Muscle of arm (tissue), 12 donors: ENCODE measurements around the gene CLCN3. TPM values are rescaled to one million over a fixed set of nuclear protein-coding genes. Genes with fewer than 3 reads are reported as not detected.
"Not testable (repeated sequence)": the region's sequence is repeated elsewhere in the genome, so short reads cannot be mapped to it uniquely, and the experiment has no call there.

Experiments
- DNase-seq: peaks from one replicate; pipeline ENCODE4 v3.0.0-alpha.2; 2013
- polyA plus RNA-seq, 12 donors: library from polyadenylated mRNA; unstranded; fragments of 120-200 nt; gene quantifications; one replicate each; pipeline ENCODE4 v1.2.1, GENCODE V29; 2013; ENCODE audit not compliant: insufficient read length in 12 of 12

The CLCN3 gene
- polyA plus RNA-seq, 12 donors = 25.5 to 58.3 (median 38.6) TPM; not detected in 1

DNA sequence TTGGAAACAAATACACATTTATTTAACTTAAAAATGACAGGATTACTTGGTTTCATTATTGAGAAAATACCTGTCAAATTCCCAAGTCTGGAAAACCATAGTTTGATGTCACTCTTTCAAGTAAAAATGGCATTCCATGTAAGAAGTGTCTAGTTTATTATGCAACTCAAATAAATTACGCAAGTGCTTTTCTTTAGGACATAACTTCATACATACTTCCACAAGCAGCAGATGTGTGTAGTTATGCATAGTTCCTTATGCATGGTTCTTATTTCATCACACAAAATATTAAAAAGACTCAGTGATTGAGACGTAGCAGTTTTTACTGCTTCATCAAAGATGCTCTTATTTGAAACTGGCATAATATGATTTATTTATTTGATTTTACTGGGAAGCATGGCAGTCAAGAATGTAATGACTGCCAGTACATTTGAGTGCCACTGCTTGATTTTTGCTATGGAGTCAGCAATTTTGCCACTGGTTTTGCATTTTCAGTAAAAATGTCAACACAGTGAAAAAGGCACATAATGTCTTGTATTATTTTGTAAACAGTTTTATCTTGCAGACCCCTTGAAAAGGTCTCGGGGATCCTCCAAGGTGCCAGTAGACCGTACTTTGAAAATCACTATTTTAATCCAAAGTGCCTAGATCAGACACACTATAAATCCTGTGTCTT, 62.1 kb downstream of the CLCN3 start:
- DNase-seq = no peak

DNA sequence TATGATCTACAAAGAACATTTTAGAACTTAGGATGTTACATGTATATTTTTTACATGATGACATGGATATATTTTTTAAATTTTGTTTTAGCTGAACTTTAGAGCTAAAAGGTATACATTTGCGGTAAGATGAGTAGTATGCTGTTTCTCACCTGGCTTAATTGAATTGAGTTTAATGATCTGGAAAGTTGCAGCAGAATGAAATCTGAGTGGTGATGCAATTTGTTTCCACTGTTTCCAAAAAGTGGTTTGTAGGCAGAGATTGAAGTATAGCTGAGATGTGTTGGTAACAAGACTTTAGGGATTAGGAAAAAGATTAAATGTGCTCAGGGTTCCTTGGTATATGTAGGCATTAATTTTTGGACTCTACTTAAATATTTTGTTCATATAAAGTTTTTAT, 69.3 kb downstream of the CLCN3 start:
- no peak for DNase-seq

DNA sequence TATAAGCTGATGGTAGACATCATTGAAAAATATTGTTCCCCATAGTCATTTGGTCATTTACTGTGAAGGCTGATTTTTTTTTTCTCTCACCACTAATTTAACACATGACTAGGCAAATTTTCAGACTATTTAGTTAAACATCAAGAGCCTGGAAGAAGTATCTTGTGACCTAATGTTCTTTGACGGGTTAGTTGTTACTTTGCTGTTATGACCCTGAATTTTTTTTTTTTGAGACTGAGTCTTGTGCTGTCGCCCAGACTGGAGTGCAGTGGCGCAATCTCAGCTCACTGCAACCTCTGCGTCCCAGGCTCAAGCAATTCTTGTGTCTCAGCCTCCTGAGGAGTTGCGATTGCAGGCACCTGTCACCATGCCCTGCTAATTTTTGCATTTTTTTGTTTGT, 70.4 kb downstream of the CLCN3 start:
- no peak for DNase-seq

DNA sequence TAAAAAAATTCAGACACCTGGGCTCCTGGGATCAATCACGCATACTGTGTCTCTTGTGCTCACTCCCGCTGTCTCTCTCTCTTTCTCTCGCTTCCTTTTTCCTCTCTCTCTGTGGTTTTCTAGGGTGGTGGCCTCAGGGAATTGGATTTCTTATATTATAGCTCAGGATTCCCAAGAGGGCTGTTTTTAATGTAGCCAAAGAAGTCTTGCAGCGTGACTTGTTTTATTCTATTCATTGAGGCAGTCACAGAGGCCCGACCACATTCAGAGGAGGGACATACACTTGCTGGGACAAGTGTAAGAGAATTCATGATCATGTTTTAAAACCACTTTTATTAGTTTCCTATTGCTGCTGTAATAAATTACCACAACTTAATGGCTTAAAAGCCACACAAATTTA, 78.0 kb downstream of the CLCN3 start:
- no peak for DNase-seq

DNA sequence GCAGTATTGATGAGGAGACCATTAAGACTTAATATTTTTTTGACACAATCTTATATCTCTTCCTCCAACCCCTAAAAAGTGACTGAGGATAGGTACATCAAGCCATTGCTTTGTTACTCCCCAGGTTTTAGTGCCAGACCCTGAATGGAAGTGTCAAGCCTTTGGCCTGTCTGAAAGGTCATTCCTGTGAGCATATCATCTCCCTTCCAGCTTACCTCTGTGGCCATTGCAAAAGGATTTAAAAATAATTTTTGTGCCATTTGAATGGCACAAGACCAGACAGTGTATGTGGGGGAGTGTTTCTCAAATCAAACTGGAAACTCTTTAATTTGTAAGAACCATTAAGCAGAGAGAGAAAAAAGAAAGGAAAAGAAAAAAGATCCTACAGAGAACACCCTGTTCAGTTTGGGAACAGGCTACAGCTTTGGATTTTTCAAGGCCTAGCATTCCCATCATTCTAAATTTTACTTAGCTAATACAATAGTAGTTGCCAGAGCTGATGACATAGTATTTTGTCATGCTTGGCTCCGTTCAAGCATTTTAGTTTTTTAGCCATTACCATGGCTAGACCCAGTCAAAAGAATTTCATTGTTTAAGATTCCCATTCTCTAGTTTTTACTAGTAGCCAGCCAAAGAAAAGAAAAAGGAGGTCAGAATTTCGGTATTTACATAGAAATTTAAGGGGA, 87.7 kb downstream of the CLCN3 start:
- peak; percentile 3 for DNase-seq

DNA sequence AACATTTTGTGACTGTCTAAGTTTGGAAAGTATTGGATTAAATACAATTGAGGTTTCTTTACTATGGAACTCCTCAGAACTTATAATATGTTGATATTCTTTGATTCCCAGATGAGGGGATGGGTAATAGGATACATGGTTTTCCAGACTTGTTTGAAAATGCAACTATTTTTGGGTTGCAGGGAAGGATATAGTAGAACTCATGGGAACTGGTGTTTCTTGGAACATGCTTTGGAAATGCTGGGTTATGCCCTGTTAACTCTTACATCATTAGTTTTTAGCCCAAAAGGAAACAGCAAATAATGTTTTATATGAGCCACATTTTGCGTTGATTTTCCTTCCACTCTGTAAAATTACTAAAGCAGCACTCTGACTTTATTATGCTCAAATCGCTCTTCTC, 95.4 kb downstream of the CLCN3 start:
- peak; percentile 16 for DNase-seq

DNA sequence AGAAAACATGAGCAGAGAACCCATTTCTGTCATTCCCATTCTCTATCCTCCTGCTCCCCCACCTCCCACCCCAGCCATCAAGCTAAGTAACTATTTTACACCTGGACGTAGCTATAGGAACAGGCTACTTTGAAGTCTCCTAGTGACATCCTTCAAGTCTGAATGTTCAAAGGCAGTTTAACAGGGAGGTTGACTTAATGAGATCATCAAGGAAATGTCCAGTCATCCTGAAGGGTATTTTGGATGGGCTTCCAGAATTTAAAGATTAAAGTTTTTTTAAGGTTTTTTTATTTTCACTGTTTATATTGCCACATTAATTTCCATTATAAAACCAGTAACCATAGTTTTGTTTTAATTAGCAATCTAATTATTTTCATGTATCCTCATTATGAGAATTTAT, 96.3 kb downstream of the CLCN3 start:
- DNase-seq = no peak

DNA sequence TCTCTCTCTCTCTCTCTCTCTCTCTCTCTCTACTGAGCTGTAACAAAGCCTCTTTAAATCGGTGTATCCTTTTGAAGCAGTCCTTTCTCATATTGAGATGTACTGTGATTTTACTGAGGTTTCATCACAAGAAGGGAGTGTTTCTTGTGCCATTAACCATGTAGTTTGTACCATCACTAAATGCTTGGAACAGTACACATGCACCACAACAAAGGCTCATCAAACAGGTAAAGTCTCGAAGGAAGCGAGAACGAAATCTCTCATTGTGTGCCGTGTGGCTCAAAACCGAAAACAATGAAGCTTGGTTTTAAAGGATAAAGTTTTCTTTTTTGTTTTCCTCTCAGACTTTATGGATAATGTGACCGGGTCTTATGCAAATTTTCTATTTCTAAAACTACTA, 100.2 kb downstream of the CLCN3 start:
- no peak for DNase-seq

DNA sequence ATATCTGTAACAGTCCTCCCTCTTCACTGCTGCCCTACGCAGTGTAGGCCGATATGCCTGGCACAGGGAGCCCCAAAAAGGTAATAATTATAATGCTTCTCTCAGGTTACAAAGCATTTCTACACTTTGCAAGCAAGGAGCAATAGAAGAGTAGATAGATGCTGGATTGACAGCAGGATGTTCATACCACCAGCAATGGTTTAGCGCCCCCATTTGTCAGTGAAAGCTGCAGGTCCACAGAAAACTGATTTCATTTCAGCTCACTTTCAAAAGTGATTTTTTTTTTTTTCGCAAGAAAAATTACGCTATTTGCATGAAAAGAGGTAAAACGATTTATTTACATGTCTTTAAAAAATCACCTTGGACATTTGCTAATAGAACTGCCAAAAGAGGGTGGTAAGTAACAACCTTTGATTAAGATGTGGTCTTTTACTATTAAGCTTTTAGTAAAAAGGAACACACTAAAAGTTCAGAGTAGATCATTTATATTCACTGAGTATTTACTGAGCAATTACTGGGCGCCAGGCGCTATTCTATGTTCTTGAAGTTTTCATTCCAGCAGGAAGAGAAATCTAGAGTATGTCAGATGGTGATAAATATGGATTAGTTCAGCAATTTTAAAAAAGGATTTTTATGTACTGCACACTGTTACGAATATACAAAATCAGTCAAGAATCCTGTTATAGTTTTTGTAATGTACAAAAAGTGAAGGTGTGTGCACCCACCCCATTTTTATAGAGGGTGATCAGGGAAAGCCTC, 103.0 kb downstream of the CLCN3 start:
- no peak for DNase-seq

DNA sequence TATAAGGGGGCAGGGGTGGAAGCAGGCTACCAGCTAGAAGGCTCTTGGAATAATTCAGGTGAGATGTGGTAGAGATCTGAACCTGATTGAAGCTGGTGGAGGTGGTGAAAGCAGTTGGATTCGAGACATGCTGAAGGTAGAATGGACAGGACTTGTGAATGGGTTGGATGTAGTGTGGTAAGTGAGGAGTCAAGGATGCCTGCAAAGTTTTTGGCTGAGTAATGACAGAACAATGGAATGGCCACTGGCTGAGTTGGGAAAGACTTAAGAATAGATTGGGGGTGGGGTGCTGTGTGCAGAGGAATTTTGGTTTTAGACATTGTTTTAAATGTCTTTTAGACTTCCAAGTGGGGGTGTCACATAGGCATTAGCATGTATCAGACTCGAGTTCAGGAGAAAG, 103.9 kb downstream of the CLCN3 start:
- no peak for DNase-seq

DNA sequence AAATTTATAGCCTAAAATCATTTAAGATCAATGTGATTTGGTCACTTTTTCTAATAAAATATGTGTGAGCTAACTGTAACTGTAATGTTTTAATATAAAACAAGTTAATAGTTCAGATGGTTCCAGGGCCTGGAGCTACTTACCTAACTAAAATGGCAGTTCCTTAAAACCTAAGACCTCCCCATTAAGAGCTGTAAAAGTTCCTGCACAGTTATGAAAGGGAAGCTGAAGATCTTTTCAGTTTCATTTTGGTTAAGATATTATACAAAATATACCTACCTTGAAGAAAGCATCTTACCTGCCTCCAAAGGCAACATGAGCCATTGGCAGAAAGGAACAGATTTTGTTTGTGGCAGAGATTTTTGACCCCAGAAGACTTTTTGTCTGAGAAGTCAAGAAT, 107.2 kb downstream of the CLCN3 start:
- DNase-seq = no peak

DNA sequence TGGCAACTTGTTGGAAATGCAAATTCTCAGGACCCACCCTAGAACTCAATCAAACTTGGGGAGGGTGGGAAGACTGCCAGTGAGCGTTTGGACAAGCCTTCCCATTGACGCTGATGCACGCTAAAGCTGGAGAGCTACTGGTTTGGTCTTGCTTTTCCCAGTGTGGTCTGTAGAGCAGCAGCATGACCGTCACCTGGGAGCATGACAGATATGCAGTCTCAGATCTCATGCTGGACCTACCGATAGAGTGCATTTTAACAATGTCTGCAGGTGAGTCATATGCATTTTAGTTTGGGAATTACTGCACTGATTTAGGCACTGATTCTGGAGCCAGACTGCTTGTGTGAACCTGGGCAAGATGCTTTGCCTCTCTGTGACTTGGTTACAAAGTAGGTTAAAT, 110.2 kb downstream of the CLCN3 start:
- no peak for DNase-seq

DNA sequence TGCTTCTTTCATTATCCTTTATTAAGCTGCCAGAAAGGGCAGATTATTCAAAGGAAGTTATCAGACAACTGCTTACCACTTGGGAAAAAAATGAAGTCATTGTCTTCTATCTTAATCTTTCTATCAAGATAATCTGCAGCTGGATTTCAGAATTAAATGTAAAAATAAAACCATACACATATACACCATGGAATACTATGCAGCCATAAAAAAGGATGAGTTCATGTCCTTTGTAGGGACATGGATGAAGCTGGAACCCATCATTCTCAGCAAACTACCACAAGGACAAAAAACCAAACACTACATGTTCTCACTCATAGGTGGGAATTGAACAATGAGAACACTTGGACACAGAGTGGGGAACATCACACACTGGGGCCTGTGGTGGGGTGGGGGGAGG, 118.2 kb downstream of the CLCN3 start:
- DNase-seq = not testable (repeated sequence)

DNA sequence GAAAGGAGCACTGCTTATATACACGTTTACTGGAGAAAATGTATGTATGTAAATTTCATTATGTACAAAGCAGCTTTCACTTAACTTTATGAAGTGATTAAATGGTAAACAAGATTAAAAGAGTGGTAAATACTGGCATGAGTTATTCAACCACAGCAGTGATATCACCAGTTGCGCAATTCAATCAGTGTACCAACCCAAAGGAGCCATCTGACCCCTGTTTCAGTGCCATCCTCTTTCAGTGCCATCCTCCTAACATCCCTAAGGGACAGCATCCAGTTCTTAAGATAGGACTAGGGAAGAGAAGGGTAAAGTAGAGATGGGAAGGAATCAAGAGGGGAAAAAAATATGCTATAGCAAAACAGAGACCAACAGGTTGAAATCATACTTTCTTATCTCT, 121.2 kb downstream of the CLCN3 start:
- no peak for DNase-seq

DNA sequence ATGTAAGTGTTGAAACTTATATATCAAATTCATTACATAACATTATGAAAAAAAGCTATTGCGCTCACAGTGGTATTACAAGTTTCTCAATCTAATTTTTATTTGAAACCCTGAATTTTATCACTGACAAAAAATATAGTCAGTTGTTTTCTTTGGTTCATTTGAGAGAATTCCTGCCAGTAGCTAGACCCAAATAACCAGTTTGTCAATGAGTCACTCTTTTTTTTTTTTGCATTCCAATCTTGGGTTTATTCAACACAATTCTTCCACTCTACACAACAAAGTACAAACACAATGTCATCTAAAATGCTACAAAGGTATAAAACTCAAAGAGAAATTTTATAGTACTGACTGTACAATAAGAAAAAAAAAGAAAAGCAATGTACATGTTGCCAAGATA, 124.2 kb downstream of the CLCN3 start:
- DNase-seq = no peak

DNA sequence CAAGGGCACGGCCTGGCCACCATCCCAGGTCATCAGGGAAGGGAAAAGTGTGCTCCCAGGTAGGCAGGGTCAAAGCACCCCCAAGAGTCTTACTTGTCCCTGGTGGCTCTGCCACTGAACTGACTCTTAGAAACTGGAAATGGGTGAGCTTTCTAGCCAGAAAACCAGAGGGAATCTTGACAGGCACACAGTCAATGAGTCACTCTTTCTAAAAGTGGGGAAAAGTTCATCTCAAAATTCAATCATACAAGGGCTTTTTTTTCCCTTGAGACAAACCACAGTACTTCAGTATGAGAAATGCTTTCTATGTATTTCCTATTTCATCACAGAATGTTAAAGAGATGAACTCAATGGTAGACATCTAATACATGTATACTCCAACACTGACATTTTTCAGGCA, 124.9 kb downstream of the CLCN3 start:
- DNase-seq = no peak

DNA sequence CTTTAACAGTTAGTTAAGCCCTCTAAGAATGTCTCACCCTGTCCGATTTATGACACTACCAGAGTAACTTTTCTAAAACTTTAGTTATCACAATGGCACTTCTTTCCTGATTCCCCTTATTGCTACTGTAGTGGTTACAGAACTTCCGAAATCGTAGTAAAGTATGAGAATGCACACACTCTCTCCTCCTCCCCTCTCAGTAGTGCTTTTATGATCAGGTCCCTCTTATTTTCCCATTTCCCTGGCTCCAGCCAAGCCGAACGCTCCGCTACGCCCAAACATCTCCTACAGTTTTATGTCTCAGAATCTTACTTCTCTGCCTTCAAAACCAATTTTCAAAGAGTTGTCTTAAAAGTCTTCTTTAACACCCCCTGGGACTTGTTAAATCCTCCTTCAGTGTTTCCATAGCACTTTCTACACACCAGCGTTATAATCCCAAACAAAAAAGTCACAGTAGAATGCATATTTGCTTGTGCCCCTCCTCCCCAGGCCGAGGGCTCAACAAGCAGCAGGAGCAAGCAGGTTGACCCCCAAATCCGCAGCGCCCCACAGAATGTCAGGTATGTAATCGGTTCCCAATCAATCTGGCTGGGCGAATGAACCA, 136.7 kb downstream of the CLCN3 start:
- no peak for DNase-seq

DNA sequence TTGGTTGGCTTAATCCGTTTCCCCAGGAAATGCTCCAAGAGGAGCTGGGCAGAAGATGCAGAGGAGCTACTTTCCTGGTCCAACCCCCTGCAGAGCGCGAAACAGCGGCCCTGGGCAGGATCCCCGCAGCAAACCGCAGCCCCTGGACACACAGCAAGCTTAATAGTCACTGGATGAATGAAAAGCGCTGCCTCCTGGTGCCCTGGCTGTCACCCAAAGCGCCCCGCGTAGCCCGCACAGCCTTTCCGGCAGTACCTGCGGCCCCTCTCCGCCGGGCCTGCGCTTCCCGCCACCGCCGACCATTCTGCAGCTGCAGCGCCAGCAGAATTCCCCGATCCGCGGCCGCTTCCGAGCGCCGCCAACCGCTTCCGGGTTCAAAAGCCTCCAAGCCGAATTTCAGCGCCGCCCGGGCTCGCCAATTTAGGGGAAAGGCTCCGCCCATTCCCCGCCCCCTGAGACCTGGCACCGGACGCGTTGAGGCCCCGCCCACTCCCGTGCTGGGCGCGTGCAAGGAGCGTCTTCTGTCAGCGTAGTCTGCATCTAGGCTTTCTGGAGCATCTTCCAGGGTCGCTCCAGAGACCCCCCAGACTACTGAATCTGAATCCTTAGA, 137.3 kb downstream of the CLCN3 start, which contains the start of gene HPF1:
HPF1 (minus strand) TSS at position 370 of the 610 bp plus-strand sequence; CDS start at position 303, 67 bp downstream.
- peak; percentile 92 for DNase-seq

DNA sequence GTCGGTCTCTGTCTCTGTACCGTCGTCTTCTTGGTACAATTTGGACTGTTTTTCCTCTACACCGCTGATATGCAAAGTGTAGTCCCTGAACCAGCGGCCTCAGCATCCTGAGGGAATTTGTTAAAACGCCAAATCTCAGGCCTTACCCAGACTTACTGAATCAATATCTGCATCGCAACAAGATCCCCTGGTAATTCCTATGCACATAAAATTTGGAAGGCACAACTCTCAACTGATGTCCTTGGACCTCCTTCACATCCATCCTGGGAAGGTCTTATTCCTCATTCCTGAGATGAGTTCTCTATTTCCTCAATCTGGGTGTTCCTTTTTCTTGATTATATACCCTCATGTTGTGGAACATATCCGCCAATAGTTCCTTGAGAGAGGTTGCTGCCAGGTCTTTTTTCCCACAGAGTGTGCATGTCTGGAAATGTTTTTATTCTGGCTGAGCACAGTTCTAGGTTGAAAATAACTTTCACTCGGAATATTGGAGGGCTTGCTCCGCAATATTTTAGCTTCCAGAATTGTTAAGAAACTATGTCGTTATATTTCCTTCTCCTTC, 138.1 kb downstream of the CLCN3 start:
- DNase-seq = peak; percentile 56

DNA sequence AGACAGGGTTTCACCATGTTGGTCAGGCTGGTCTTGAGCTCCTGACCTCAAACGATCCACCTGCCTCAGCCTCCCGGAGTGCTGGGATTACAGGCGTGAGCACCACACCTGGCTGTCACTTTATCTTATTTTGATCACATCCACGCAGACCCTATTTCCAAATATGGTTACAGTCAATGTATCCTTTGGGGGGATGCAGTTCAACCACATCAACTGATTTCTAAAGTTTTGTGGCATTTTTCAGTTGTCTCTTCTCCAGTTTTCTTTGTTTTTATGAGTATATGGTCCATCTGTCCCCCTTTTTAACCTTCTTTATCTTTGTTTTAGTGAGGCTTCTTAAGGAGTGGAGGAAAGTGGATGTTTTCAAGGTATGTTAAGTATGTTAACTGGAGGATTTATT, 141.5 kb downstream of the CLCN3 start:
- DNase-seq = no peak

DNA sequence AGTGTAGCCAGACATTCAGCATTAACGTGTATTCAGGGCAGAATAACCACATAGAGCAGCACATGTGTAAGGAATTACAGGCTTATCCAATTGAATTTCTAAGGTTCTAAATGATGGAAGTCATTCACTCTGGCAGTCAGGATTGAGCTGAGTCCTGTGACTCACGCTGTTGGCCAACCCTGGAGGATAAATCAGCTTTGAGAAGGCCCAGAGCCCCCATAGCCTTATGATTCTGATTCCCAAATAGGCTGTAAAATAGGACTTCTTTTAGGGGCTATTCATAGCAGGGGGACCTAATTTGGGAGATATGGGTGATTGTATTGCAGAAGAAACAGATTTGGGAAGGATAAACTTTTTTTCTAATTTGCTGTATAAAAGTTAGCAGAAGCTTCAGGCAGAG, 145.5 kb downstream of the CLCN3 start:
- no peak for DNase-seq

DNA sequence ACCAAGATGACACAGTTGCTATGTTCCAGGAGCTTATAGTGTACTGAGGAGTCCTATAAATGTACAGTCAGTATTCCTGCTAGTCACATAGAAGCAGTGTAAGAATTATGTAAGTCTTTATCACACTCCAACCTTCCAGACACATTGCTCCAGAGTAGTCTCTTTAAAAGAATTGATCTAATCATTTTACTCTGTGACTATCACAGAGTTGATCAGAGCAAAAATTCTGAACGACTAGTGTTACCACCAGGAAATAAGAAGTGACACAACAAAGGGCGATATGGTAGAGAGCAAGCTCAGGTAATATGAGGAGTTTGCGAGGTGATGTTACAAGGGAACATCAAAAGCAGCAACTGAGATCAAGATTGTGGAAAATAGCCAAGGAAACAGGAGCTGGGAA, 146.4 kb downstream of the CLCN3 start:
- DNase-seq = no peak
